Measurements from ENCODE around the gene SCN5A. TPM values are rescaled to one million over a fixed set of nuclear protein-coding genes. Genes with fewer than 3 reads are reported as not detected.

SCN5A gene
- total RNA-seq, 2 donors from 2014 or later: 0.05 TPM; not detected in 1

DNA sequence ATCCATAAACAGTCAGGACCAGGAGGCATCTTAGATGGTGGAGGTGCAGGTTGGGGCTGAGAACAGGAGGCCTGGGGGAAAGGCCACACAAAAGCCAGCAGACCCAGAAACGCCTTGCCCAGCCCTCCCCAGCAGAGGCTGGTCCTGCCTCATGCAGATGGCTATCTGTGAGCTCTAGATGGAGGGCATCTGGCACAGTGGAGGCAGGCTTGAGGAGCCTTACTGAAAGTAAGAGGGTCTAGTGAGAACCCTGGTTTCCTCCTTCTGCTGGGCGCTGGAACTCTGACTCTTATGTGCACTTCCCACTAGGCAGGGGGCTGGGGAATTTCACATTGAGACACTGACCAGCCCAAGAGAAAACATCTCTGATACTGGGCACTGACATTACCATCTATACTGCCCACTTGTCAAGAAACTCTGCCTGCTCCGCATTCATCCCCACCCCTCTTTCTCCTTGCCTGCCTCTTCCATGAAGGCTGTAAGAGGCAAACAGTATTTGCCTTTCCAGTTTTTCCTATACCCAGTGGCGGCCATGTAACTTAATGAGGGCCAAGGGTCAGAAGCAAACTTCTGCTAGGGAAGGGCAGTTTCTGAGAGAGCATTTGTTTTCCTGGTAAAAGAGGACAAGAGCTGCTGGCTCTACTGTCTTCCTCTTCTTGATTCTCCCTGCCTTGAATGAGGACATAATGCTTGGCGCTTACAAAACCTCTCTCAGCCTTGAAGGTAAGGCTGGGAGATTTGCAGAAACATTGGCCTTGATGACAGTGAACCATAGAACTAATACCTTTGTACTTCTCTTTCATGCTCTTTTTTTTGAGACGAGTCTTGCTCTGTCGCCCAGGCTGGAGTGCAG lies 4.4 kb upstream of the SCN5A start:
- H3K4me1 Mint-ChIP-seq: peaks cover 6% of the 10 kb centered on the region
- peaks cover 48% of the 10 kb centered on the region for H3K27me3 Mint-ChIP-seq
- H3K36me3 Mint-ChIP-seq (ENCODE audit: low read depth): no peaks in the 10 kb centered on the region
- H3K27ac Mint-ChIP-seq: no peak overlapping the region
- no peak for DNase-seq
- ATAC-seq: no peak
- no peak overlapping the region for H3K4me3 Mint-ChIP-seq
- no peaks in the 10 kb centered on the region for H3K9me3 ChIP-seq (ENCODE audit: control insufficient read depth, low read length, poor library complexity, severe bottlenecking)

- ATAC-seq: no peak
- Mint-ChIP-seq H3K4me3 (no peak overlapping the region), H3K36me3 (ENCODE audit: low read depth) (no peaks in the 10 kb centered on the region), H3K4me1 (peaks cover 12% of the 10 kb centered on the region), H3K27me3 (peaks cover 41% of the 10 kb centered on the region), H3K27ac (no peak overlapping the region)
- no peaks in the 10 kb centered on the region for H3K9me3 ChIP-seq (ENCODE audit: control insufficient read depth, low read length, poor library complexity, severe bottlenecking)
- no peak for DNase-seq
These were observed 3.4 kb upstream of the SCN5A start for GRCh38 chr3:38652934-38653333.

DNA sequence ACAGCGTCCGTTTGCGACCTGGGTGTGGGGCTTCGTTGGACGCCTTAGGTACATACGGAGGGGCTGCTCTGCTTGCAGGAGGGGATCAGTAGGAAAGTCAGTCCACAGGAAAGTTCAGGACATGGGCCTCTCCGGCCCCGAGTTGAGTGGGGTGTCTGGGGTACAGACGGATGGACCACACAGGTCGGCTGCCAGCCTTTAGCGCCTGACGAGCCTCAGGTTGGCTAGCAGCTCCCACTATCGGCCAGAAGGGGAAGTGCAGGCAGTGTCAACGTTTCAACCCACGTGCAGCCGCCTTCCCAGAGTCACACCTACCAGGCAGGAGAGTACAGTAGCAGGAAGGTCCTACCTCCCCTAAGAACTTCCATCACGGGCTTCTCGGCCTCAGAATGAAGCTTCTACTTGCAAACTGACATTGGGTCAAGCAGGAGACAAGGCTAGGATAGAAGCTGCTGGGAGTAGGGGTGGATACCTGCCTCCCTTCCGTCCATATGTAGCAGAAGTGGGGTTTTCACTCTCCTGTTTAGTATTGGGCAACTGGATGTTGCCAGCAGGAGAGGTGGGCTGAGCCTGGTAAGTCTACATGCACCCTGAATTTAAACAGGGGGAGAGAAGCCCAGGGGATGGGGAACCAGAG lies 1.8 kb upstream of the SCN5A start:
- Mint-ChIP-seq H3K4me1 (peaks cover 12% of the 10 kb centered on the region), H3K27ac (no peak overlapping the region), H3K27me3 (peaks cover 26% of the 10 kb centered on the region), H3K4me3 (peak overlapping the region; percentile 25), H3K36me3 (ENCODE audit: low read depth) (no peaks in the 10 kb centered on the region)
- peak; percentile 71 for ATAC-seq
- no peaks in the 10 kb centered on the region for H3K9me3 ChIP-seq (ENCODE audit: control insufficient read depth, low read length, poor library complexity, severe bottlenecking)
- peak; percentile 35 to 60 (median 46) for DNase-seq

DNA sequence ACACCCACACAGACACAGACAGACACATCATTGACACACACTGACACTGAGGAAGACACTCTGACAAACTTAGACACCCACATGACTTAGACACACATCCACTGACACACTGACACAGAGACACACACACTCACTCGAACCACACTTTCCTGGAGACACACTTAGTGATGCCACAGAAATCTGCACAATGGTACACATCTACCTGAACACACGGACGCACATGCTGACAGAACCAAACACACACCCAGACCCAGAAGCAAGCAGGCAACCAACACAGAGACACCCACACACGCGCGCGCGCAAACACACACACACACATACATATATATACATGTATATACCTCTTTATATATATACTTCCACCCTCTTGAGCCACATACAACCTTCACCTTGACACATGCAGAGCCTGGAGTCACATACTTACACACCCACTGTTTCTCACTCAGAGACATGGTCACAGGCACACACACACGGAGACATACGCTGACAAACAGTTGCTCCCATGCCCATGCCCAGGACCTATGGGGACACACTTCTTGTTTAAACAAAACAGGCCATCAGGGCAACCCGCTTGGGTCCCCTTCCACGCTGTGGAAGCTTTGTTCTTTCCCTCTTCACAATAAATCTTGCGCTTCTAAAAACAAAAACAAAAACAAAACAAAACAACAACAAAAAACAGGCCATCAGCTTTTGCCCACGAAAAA lies 913 bp upstream of the SCN5A start:
- Mint-ChIP-seq H3K27me3 (peaks cover 19% of the 10 kb centered on the region), H3K27ac (no peak overlapping the region), H3K36me3 (ENCODE audit: low read depth) (no peaks in the 10 kb centered on the region), H3K4me3 (no peak overlapping the region), H3K4me1 (peaks cover 8% of the 10 kb centered on the region)
- DNase-seq (no peak), ATAC-seq (no peak)
- no peaks in the 10 kb centered on the region for H3K9me3 ChIP-seq (ENCODE audit: control insufficient read depth, low read length, poor library complexity, severe bottlenecking)

- DNase-seq: no peak
These were observed 608 bp downstream of the SCN5A start for GRCh38 chr3:38648659-38649499.

GRCh38 chr3:38648024-38648658 lies 1.3 kb downstream of the SCN5A start:
- Mint-ChIP-seq H3K27ac (peak overlapping the region; percentile 47), H3K4me1 (peaks cover 8% of the 10 kb centered on the region), H3K27me3 (peaks cover 12% of the 10 kb centered on the region), H3K36me3 (ENCODE audit: low read depth) (no peaks in the 10 kb centered on the region), H3K4me3 (no peak overlapping the region)
- DNase-seq (no peak), ATAC-seq (no peak)
- no peaks in the 10 kb centered on the region for H3K9me3 ChIP-seq (ENCODE audit: control insufficient read depth, low read length, poor library complexity, severe bottlenecking)

More at GRCh38 chr3:38648659-38649499, 608 bp downstream of the SCN5A start:
- H3K9me3 ChIP-seq (ENCODE audit: control insufficient read depth, low read length, poor library complexity, severe bottlenecking): no peaks in the 10 kb centered on the region
- Mint-ChIP-seq H3K4me1 (peaks cover 8% of the 10 kb centered on the region), H3K27me3 (peaks cover 19% of the 10 kb centered on the region), H3K4me3 (no peak overlapping the region), H3K36me3 (ENCODE audit: low read depth) (no peaks in the 10 kb centered on the region), H3K27ac (peak overlapping the region; percentile 47)
- no peak for ATAC-seq

- H3K4me3 Mint-ChIP-seq: no peak overlapping the region
- no peaks in the 10 kb centered on the region for H3K36me3 Mint-ChIP-seq (ENCODE audit: low read depth)
- H3K27me3 Mint-ChIP-seq: peaks cover 8% of the 10 kb centered on the region
- no peaks in the 10 kb centered on the region for H3K9me3 ChIP-seq (ENCODE audit: control insufficient read depth, low read length, poor library complexity, severe bottlenecking)
- DNase-seq (no peak), ATAC-seq (no peak)
- H3K4me1 Mint-ChIP-seq: peaks cover 8% of the 10 kb centered on the region
- no peak overlapping the region for H3K27ac Mint-ChIP-seq
These were observed 2.1 kb downstream of the SCN5A start for GRCh38 chr3:38647217-38647970.

- Mint-ChIP-seq H3K36me3 (ENCODE audit: low read depth) (no peaks in the 10 kb centered on the region), H3K27ac (no peak overlapping the region), H3K4me1 (peaks cover 6% of the 10 kb centered on the region), H3K4me3 (no peak overlapping the region), H3K27me3 (peaks cover 4% of the 10 kb centered on the region)
- DNase-seq (no peak), ATAC-seq (no peak)
- no peaks in the 10 kb centered on the region for H3K9me3 ChIP-seq (ENCODE audit: control insufficient read depth, low read length, poor library complexity, severe bottlenecking)
These were observed 2.9 kb downstream of the SCN5A start for GRCh38 chr3:38646630-38647029.

DNA sequence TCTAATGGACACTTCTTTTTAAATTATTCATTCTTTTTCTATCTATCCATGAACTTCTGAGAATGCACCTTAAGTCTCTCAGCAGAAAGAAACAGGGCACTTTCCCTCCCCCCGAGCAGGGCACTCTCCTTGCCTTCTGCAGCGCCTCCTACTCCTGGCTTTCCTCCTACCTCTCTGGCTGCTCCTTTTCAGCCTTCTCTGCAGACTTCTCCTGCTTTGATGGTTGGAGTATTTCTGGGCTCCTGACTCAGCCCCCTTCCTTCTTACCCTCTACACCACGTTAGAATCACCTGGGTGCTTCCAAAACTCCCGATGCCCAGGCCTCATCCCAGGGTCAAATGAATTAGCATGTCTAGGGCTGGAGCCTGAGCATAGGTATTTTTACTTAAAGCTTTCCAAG lies 3.4 kb downstream of the SCN5A start:
- no peaks in the 10 kb centered on the region for H3K36me3 Mint-ChIP-seq (ENCODE audit: low read depth)
- ATAC-seq (no peak), DNase-seq (no peak)

DNA sequence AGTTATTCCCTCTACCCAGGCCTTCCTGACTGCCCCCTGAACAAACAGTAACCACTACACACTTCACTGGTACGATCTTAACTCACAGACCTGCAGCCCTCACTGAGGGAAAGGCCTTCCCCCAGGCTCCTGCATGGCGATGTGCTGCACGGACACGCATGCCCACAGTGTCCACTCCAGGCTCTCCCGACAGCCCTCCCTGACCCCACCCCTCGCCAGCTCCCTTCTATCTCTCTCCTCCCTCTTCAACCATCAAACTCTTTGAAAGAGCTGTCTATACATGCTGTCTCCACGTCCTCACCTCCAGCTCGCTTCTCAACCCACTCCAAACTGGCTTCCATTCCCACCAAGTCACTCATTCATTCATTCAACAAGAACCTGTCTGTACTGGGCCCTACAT lies 3.9 kb downstream of the SCN5A start:
- Mint-ChIP-seq H3K4me1 (peaks cover 6% of the 10 kb centered on the region), H3K36me3 (ENCODE audit: low read depth) (no peaks in the 10 kb centered on the region), H3K4me3 (no peak overlapping the region), H3K27ac (no peak overlapping the region), H3K27me3 (no peaks in the 10 kb centered on the region)
- ATAC-seq (no peak), DNase-seq (no peak)
- H3K9me3 ChIP-seq (ENCODE audit: control insufficient read depth, low read length, poor library complexity, severe bottlenecking): no peaks in the 10 kb centered on the region

More for the DNA sequence above, 3.4 kb downstream of the SCN5A start:
- H3K9me3 ChIP-seq (ENCODE audit: control insufficient read depth, low read length, poor library complexity, severe bottlenecking): no peaks in the 10 kb centered on the region
- H3K27ac Mint-ChIP-seq: no peak overlapping the region
- no peaks in the 10 kb centered on the region for H3K27me3 Mint-ChIP-seq
- peaks cover 6% of the 10 kb centered on the region for H3K4me1 Mint-ChIP-seq
- no peak overlapping the region for H3K4me3 Mint-ChIP-seq

DNA sequence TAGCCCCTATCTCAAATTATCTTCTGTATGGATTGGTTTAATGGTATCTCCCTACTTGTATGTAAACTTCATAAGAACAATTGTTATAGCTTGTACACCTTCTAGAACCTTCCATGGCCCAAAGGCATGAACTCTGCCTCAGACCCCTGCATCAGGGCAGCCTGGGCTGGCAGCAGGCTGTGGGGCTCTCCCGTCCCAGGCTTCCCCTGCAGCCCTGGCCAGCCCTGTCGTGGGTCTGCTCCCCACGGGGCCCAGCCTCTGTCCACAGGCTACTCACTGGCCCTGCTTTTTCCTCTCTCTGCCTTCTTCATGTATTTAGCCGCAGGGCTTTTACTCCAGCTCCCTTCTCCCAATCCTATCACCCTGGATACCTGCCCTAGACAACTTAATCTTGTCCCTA lies 4.4 kb downstream of the SCN5A start:
- DNase-seq (no peak), ATAC-seq (no peak)
- H3K27me3 Mint-ChIP-seq: no peaks in the 10 kb centered on the region
- H3K27ac Mint-ChIP-seq: no peak overlapping the region
- no peaks in the 10 kb centered on the region for H3K36me3 Mint-ChIP-seq (ENCODE audit: low read depth)
- no peak overlapping the region for H3K4me3 Mint-ChIP-seq
- no peaks in the 10 kb centered on the region for H3K9me3 ChIP-seq (ENCODE audit: control insufficient read depth, low read length, poor library complexity, severe bottlenecking)
- peaks cover 6% of the 10 kb centered on the region for H3K4me1 Mint-ChIP-seq

- ATAC-seq: no peak
- Mint-ChIP-seq H3K4me1 (peaks cover 6% of the 10 kb centered on the region), H3K36me3 (ENCODE audit: low read depth) (no peaks in the 10 kb centered on the region), H3K27ac (no peak overlapping the region), H3K27me3 (no peaks in the 10 kb centered on the region), H3K4me3 (no peak overlapping the region)
- H3K9me3 ChIP-seq (ENCODE audit: control insufficient read depth, low read length, poor library complexity, severe bottlenecking): no peaks in the 10 kb centered on the region
- no peak for DNase-seq
These were observed 4.8 kb downstream of the SCN5A start for GRCh38 chr3:38644662-38645053.
